Measurements from ENCODE around the gene WNT7A. TPM values are rescaled to one million over a fixed set of nuclear protein-coding genes. Genes with fewer than 3 reads are reported as not detected.

WNT7A gene
- total and polyA plus RNA-seq, 3 donors from 2014 or later = 1.1 to 3.3 (median 1.1) TPM

- no peaks in the 10 kb centered on the region for H3K27me3 ChIP-seq
- no peak for TF ChIP-seq POLR2A (IDR thresholded peaks at IDR 0.05)
- TF ChIP-seq, protein P1, sequence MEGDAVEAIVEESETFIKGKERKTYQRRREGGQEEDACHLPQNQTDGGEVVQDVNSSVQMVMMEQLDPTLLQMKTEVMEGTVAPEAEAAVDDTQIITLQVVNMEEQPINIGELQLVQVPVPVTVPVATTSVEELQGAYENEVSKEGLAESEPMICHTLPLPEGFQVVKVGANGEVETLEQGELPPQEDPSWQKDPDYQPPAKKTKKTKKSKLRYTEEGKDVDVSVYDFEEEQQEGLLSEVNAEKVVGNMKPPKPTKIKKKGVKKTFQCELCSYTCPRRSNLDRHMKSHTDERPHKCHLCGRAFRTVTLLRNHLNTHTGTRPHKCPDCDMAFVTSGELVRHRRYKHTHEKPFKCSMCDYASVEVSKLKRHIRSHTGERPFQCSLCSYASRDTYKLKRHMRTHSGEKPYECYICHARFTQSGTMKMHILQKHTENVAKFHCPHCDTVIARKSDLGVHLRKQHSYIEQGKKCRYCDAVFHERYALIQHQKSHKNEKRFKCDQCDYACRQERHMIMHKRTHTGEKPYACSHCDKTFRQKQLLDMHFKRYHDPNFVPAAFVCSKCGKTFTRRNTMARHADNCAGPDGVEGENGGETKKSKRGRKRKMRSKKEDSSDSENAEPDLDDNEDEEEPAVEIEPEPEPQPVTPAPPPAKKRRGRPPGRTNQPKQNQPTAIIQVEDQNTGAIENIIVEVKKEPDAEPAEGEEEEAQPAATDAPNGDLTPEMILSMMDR (IDR thresholded peaks at IDR 0.05) = no peak
- 85 to 86% methylated on average over 9 to 11 of the region's 11 CpGs for WGBS, 2 donors
- H3K27ac ChIP-seq = no peak overlapping the region
- DNase-seq = no peak
- no peaks in the 10 kb centered on the region for H3K9me3 ChIP-seq
- H3K4me3 ChIP-seq = no peak overlapping the region
- no peaks in the 10 kb centered on the region for H3K36me3 ChIP-seq (ENCODE audit: low read depth, missing control alignments)
- H3K4me1 ChIP-seq = no peaks in the 10 kb centered on the region
- intact Hi-C loops (cut with DNase I; ENCODE audit: low total_unique reads) = no loop called here
These were observed 111.4 kb downstream of the WNT7A start for GRCh38 chr3:13768453-13768852.

DNA sequence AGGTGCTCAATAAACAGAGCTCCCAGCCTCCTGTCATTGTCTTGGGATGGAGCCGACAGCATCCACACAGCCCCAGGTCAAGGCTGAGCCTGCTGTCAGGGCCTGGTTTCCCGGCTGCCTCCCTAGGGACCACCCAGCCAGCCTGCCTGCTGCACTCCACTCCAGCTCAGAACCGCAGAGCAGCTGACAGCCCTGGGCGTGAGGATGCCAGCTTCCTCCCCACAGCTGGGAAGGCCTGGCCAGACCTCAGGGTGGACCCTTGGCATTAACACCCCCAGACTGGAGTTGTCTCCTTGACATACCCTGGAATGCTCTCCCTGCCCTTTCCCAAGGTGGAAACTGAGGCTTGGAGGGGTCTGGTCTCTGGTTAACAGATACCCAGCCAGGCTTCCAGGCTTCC lies 112.0 kb downstream of the WNT7A start:
- Histone ChIP-seq H3K4me3 (no peak overlapping the region), H3K9me3 (no peaks in the 10 kb centered on the region), H3K36me3 (ENCODE audit: low read depth, missing control alignments) (no peaks in the 10 kb centered on the region), H3K4me1 (no peaks in the 10 kb centered on the region), H3K27me3 (no peaks in the 10 kb centered on the region), H3K27ac (no peak overlapping the region)
- DNase-seq = no peak
- WGBS, 2 donors = 74% methylated on average over 4 of the region's 4 CpGs; no CpG with 5 or more reads in 1 of the 2 donors
- intact Hi-C loops (cut with DNase I; ENCODE audit: low total_unique reads) = no loop called here
- TF ChIP-seq, protein P1 (IDR thresholded peaks at IDR 0.05) = no peak
- TF ChIP-seq POLR2A (IDR thresholded peaks at IDR 0.05) = no peak

DNA sequence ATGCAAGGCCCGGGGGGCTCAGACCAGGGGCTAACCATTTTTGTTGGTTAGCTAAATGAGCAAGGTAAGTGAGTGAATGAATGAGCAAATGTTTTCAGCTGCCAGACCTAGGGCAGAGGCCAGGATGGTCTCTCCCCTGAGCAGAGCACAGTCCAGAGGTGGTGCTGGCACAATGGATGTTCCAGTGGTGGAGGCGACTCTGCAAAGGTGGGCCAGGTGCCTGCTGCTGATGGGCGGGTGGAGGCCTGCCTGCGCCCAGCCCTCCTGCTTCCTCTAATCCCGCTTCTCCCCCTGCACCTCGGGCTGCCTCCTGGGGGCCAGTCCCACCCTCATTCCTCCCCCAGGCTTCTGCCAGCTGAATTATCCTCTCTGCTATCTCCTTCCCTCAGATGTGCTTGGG lies 112.8 kb downstream of the WNT7A start:
- Histone ChIP-seq H3K4me3 (no peak overlapping the region), H3K36me3 (ENCODE audit: low read depth, missing control alignments) (no peaks in the 10 kb centered on the region), H3K27ac (no peak overlapping the region), H3K27me3 (no peaks in the 10 kb centered on the region), H3K4me1 (no peaks in the 10 kb centered on the region), H3K9me3 (no peaks in the 10 kb centered on the region)
- WGBS, 2 donors = 67 to 91% methylated on average over 6 of the region's 6 CpGs
- DNase-seq = no peak
- TF ChIP-seq POLR2A (IDR thresholded peaks at IDR 0.05) = no peak
- TF ChIP-seq, protein P1 (IDR thresholded peaks at IDR 0.05) = no peak
- intact Hi-C loops (cut with DNase I; ENCODE audit: low total_unique reads) = no loop called here

Other genes starting within 250 kb of the WNT7A start
- gene CHCHD4, start 244.8 kb upstream of the WNT7A start, total RNA-seq = 10 to 100 TPM; 13.3 to 15.7 TPM
- gene CHCHD4, start 244.8 kb upstream of the WNT7A start, polyA plus RNA-seq (ENCODE audit: insufficient read depth, low read depth, low replicate concordance) = 19.1 TPM
- gene TMEM43, start 245.0 kb upstream of the WNT7A start, total RNA-seq = 10 to 100 TPM; 36.5 to 53.0 TPM
- gene TMEM43, start 245.0 kb upstream of the WNT7A start, polyA plus RNA-seq (ENCODE audit: insufficient read depth, low read depth, low replicate concordance) = 43.3 TPM